Right lobe of liver (tissue), 6 donors: ENCODE data around the gene IFNA17. TPM values are rescaled to one million over a fixed set of nuclear protein-coding genes. Genes with fewer than 3 reads are reported as not detected.
"Not testable (repeated sequence)": the region's sequence is repeated elsewhere in the genome, so short reads cannot be mapped to it uniquely, and the experiment has no call there.

Experiments used
- ATAC-seq, 4 donors: fragments of 200-7000 bp; cut with Tn5 transposase; one replicate each; pipeline ENCODE4 v1.9.1; 2020; ENCODE audit warnings: mild to moderate bottlenecking in 4 of 4, moderate library complexity in 4 of 4
- DNase-seq, 3 donors: peaks; one replicate each; pipeline ENCODE4 v3.0.0-alpha.2; 2020
- H3K27ac ChIP-seq, 3 donors: fragments of 200-600 bp; one replicate each; pipeline ENCODE4 v1.8.0; 2022
- H3K27me3 ChIP-seq, 2 donors: fragments of 200-600 bp; one replicate each; pipeline ENCODE4 v1.8.0; 2022
- H3K36me3 ChIP-seq, 4 donors: fragments of 200-600 bp; sonication (generic) in 1 of 4; one replicate each; pipeline versions ENCODE4 v1.5.1 to v1.8.0; 2017 to 2022; ENCODE audit warnings: control low read depth in 1 of 4
- H3K4me1 ChIP-seq, 4 donors: fragments of 200-600 bp; sonication (generic) in 1 of 4; one replicate each; pipeline versions ENCODE4 v1.5.1 to v1.8.0; 2017 to 2022; ENCODE audit warnings: control low read depth in 1 of 4
- H3K4me3 ChIP-seq, 3 donors: fragments of 200-600 bp; one replicate each; pipeline ENCODE4 v1.8.0; 2022
- H3K9me3 ChIP-seq, 4 donors: fragments of 200-600 bp; sonication (generic) in 1 of 4; one replicate each; pipeline versions ENCODE4 v1.5.1 to v1.8.0; 2017 to 2022; ENCODE audit warnings: control low read depth in 1 of 4
- POLR2A ChIP-seq: fragments of 450-650 bp; IDR thresholded peaks from one replicate; pipeline ENCODE4 v1.6.1; 2017; ENCODE audit warnings: antibody characterized with exemption, mild to moderate bottlenecking
- WGBS: methylation state at CpG from one replicate; pipeline ENCODE4 v1.1.6; 2018; ENCODE audit warnings: low coverage, low lambda C conversion rate; ENCODE audit not compliant: insufficient coverage; ENCODE audit errors: missing lambda C conversion rate; 5-methylcytosine and 5-hydroxymethylcytosine counted together
- intact Hi-C, 2 donors: fragments of 100-400 bp; cut with DNase I; formaldehyde crosslinking; loops; one replicate each; pipeline versions ENCODE4 v1.11.2 to v1.14.1; 2022
- total RNA-seq, 6 experiments: library from RNA; depleted of rRNA in 2 of 6; stranded (reverse); fragments of >200 nt in 2 of 6; fragmentation: NEBNext Ultra II Directional in 3 of 6; extraction: Animal tissue kit (Norgen Biotek cat#: 25700) in 3 of 6; gene quantifications; one replicate each; pipeline versions ENCODE4 v1.1.0 to v1.2.4, GENCODE V29; 2016 to 2023
- TF ChIP-seq, protein P1 (sequence below), 4 donors: fragments of 200-600 bp in 3 of 4; fragments of 450-650 bp in 1 of 4; IDR thresholded peaks; one replicate each; pipeline versions ENCODE4 v1.5.1 to v1.8.0; 2016 to 2022; ENCODE audit warnings: antibody characterized with exemption in 4 of 4, mild to moderate bottlenecking in 2 of 4
- donor health status: DM: no; HTN: yes; CAD: no.
- donor health status: DM: no; HTN: no; CAD: no.
- donor health status: DM: no; HTN: no; CAD: no.
- donor health status: DM: no; HTN: yes; CAD: no.
- donor health status: DM: no; HTN: yes; CAD: no.

IFNA17 gene
- total RNA-seq, 6 experiments from 2014 or later, result not detected

GRCh38 chr9:21251190-21251589, 23.2 kb upstream of the IFNA17 start:
- H3K4me3 ChIP-seq, result no peak overlapping the region
- H3K4me1 ChIP-seq, result no peaks in the 10 kb centered on the region
- DNase-seq (no peak), ATAC-seq (no peak)
- no peak overlapping the region for H3K27ac ChIP-seq
- no peaks in the 10 kb centered on the region for H3K36me3 ChIP-seq
- WGBS, result no CpG with 5 or more reads among the region's 1 CpG
- no peaks in the 10 kb centered on the region for H3K9me3 ChIP-seq
- intact Hi-C loops, result no loop called here
- no peak for TF ChIP-seq POLR2A
- TF ChIP-seq, protein P1, sequence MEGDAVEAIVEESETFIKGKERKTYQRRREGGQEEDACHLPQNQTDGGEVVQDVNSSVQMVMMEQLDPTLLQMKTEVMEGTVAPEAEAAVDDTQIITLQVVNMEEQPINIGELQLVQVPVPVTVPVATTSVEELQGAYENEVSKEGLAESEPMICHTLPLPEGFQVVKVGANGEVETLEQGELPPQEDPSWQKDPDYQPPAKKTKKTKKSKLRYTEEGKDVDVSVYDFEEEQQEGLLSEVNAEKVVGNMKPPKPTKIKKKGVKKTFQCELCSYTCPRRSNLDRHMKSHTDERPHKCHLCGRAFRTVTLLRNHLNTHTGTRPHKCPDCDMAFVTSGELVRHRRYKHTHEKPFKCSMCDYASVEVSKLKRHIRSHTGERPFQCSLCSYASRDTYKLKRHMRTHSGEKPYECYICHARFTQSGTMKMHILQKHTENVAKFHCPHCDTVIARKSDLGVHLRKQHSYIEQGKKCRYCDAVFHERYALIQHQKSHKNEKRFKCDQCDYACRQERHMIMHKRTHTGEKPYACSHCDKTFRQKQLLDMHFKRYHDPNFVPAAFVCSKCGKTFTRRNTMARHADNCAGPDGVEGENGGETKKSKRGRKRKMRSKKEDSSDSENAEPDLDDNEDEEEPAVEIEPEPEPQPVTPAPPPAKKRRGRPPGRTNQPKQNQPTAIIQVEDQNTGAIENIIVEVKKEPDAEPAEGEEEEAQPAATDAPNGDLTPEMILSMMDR (IDR thresholded peaks at IDR 0.05), result no peak
- peaks cover 0 to under 1% of the 10 kb centered on the region in 2 donors for H3K27me3 ChIP-seq

DNA sequence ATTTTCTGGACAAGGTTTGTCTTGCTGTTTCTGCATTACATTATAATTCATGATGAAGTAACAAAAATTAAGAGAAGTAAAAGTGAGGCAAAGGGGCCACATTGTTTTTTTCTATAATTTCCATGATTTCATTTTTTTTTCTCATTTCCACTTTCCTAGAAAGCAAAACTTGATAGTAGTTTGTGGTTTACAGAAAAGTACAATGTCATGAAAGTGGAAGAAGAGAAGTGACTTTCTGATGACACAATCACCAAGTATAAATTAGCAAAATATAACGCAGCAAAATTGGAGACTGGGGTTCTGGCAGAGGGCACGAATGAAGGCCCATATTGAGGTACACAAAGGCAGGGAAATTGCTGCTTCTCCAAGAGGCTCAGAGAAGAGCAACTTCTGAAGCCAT, 16.8 kb upstream of the IFNA17 start:
- intact Hi-C loops, result no loop called here
- no peaks in the 10 kb centered on the region for H3K9me3 ChIP-seq
- TF ChIP-seq, protein P1 (IDR thresholded peaks at IDR 0.05), result no peak
- TF ChIP-seq POLR2A, result no peak
- no peaks in the 10 kb centered on the region for H3K4me1 ChIP-seq
- no peaks in the 10 kb centered on the region for H3K27me3 ChIP-seq
- H3K4me3 ChIP-seq, result no peak overlapping the region
- ATAC-seq, result no peak
- H3K27ac ChIP-seq, result no peak overlapping the region
- 5% methylated on average over 2 of the region's 2 CpGs for WGBS
- no peak for DNase-seq
- H3K36me3 ChIP-seq, result no peaks in the 10 kb centered on the region

GRCh38 chr9:21239911-21240310, 11.9 kb upstream of the IFNA17 start, which contains the start of gene IFNA14:
IFNA14 (minus strand) TSS chr9:21240005; CDS start chr9:21239935, 70 bp downstream.
- TF ChIP-seq, protein P1 (IDR thresholded peaks at IDR 0.05), result no peak
- no peak for TF ChIP-seq POLR2A
- Histone ChIP-seq H3K27me3 (no peaks in the 10 kb centered on the region), H3K4me1 (no peaks in the 10 kb centered on the region), H3K9me3 (no peaks in the 10 kb centered on the region), H3K36me3 (no peaks in the 10 kb centered on the region), H3K27ac (no peak within 1 kb of the TSS), H3K4me3 (no peak within 1 kb of the TSS)
- no peak for ATAC-seq
- WGBS, result 45% methylated on average over 1 of the region's 2 CpGs
- intact Hi-C loops, result no loop called here
- no peak for DNase-seq

- H3K27me3 ChIP-seq, H3K4me3 ChIP-seq, H3K36me3 ChIP-seq, intact Hi-C loops, ATAC-seq, H3K4me1 ChIP-seq, H3K27ac ChIP-seq, DNase-seq, H3K9me3 ChIP-seq: not testable (repeated sequence)
- 0% methylated on average over 1 of the region's 1 CpG for WGBS
Measured at GRCh38 chr9:21236360-21236714, 8.3 kb upstream of the IFNA17 start.

DNA sequence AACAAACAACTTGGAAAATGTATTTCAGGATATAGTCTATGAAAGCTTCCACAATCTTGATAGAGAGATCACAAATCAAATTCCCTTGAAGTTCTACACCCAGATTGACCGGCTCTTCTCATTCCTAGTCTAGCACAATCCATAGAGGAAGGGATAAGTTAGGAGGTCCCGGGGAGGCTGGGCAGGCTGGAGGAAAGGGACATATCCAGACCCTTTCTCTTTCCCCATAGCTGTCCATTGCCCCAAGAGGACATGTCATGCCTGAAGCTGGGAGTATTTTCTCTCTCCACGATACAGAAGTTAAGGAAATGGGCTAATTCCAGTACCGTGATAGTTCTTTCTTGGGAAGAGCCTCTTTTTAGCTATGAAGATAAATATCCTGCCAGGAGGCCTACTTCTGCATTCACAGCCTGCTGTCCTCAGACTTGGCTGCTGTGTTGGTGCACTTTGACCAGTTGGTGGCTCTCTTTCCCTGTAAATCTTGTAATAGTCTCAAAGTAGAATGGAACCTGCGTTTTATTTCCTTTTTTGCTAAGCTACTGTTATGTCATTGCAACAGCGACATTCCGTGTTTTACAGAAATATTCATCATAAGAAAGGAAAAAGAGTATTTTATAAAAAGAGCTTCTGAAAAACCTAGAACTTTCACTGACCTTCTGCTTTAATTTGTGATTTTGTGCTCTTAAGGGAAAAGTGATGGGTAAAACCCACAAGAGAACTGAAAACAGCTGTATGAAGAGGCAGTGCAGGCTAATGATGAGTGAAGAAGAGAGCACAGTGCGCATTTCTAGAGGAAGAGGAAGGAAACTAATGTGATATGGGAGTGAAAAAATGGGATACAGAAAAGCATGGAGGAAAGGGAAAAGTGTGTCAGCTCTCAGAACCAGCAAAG, 7.7 kb upstream of the IFNA17 start:
- intact Hi-C loops, H3K36me3 ChIP-seq, H3K4me1 ChIP-seq, H3K4me3 ChIP-seq, H3K27me3 ChIP-seq, H3K27ac ChIP-seq, H3K9me3 ChIP-seq: not testable (repeated sequence)
- DNase-seq (peak in 1 of 3 donors; percentile 29), ATAC-seq (peak; percentile 85 to 90 (median 87))
- TF ChIP-seq, protein P1 (IDR thresholded peaks at IDR 0.05), result peak; percentile 41 to 64 (median 58)
- 24% methylated on average over 8 of the region's 8 CpGs for WGBS
